NCI-H460 (cell line): ENCODE results near the gene WTAP. TPM values are rescaled to one million over a fixed set of nuclear protein-coding genes. Genes with fewer than 3 reads are reported as not detected.
A peak's percentile ranks its signal among the peaks of the same experiment; 100 is the strongest.
"Not testable (repeated sequence)": the region's sequence is repeated elsewhere in the genome, so short reads cannot be mapped to it uniquely, and the experiment has no call there.

Source experiments
- DNase-seq: peaks from one replicate; pipeline ENCODE4 v3.0.0-alpha.2; 2016; ENCODE audit warnings: low read depth; ENCODE audit errors: extremely low read depth
- total RNA-seq: library from RNA; depleted of rRNA; stranded (reverse); fragments of >200 nt; shearing (Covaris generic); gene quantifications from 2 replicates; pipeline ENCODE4 v1.2.3, GENCODE V29; 2014

Gene WTAP
- total RNA-seq, 1 experiment from 2014 or later = 65.7 TPM

GRCh38 chr6:159693128-159693893 is 34.0 kb upstream of the WTAP start, which contains the start of gene SOD2:
Gene SOD2, minus strand, starts transcription at chr6:159693241. Its CDS starts 74 bp downstream, at chr6:159693167.
- peak; percentile 69 for DNase-seq

- DNase-seq = peak; percentile 52
Observed at GRCh38 chr6:159693894-159694545, 33.3 kb upstream of the WTAP start.

- no peak for DNase-seq
Observed at GRCh38 chr6:159695984-159696383, 31.3 kb upstream of the WTAP start.

GRCh38 chr6:159700970-159701369 is 26.3 kb upstream of the WTAP start:
- peak; percentile 9 for DNase-seq

GRCh38 chr6:159701413-159701999 is 25.8 kb upstream of the WTAP start:
- peak; percentile 77 for DNase-seq

GRCh38 chr6:159710603-159711002 is 16.7 kb upstream of the WTAP start:
- DNase-seq = not testable (repeated sequence)

GRCh38 chr6:159712389-159712788 is 14.9 kb upstream of the WTAP start:
- not testable (repeated sequence) for DNase-seq

- DNase-seq = no peak
Observed at GRCh38 chr6:159713984-159714383, 13.3 kb upstream of the WTAP start.

GRCh38 chr6:159714404-159714803 is 12.9 kb upstream of the WTAP start:
- no peak for DNase-seq

- DNase-seq = no peak
Observed at GRCh38 chr6:159715166-159715565, 12.1 kb upstream of the WTAP start.

GRCh38 chr6:159715605-159716004 is 11.7 kb upstream of the WTAP start:
- DNase-seq = no peak

- DNase-seq = peak; percentile 31
Observed at GRCh38 chr6:159716247-159717096, 10.8 kb upstream of the WTAP start.

GRCh38 chr6:159718634-159719033 is 8.7 kb upstream of the WTAP start:
- no peak for DNase-seq

- DNase-seq = no peak
Observed at GRCh38 chr6:159719287-159719686, 8.0 kb upstream of the WTAP start.

- peak; percentile 15 for DNase-seq
Observed at GRCh38 chr6:159720708-159721107, 6.6 kb upstream of the WTAP start.

GRCh38 chr6:159721981-159722380 is 5.3 kb upstream of the WTAP start:
- DNase-seq = not testable (repeated sequence)

- DNase-seq = no peak
Observed at GRCh38 chr6:159722655-159723054, 4.7 kb upstream of the WTAP start.

GRCh38 chr6:159723259-159723658 is 4.0 kb upstream of the WTAP start:
- no peak for DNase-seq

- DNase-seq = no peak
Observed at GRCh38 chr6:159724778-159725177, 2.5 kb upstream of the WTAP start.

- not testable (repeated sequence) for DNase-seq
Observed at GRCh38 chr6:159725208-159725607, 2.1 kb upstream of the WTAP start.
